Trophoblast cell (in vitro differentiated cells and primary cell): ENCODE data around the gene IL20RB. TPM values are rescaled to one million over a fixed set of nuclear protein-coding genes. Genes with fewer than 3 reads are reported as not detected.

Experiments used
- DNase-seq, 2 donors: peaks; one replicate each; pipeline ENCODE4 v3.0.0-alpha.2; 2016
- H2AFZ ChIP-seq: 2 replicates; pipeline ENCODE4 v1.6.1; 2013; ENCODE audit warnings: low read length, moderate library complexity, mild to moderate bottlenecking; ENCODE audit not compliant: insufficient read depth, poor library complexity
- H2AK5ac ChIP-seq: 2 replicates; pipeline ENCODE4 v1.6.1; 2013; ENCODE audit warnings: mild to moderate bottlenecking, low read length
- H2BK120ac ChIP-seq: 2 replicates; pipeline ENCODE4 v1.6.1; 2013; ENCODE audit warnings: low read length, mild to moderate bottlenecking, moderate library complexity; ENCODE audit not compliant: insufficient read depth, poor library complexity
- H2BK12ac ChIP-seq: 2 replicates; pipeline ENCODE4 v1.6.1; 2013; ENCODE audit warnings: mild to moderate bottlenecking, low read length, moderate library complexity
- H2BK5ac ChIP-seq: 2 replicates; pipeline ENCODE4 v1.6.1; 2013; ENCODE audit warnings: low read length, low read depth, moderate library complexity, mild to moderate bottlenecking; ENCODE audit not compliant: poor library complexity
- H3K14ac ChIP-seq: 2 replicates; pipeline ENCODE4 v1.6.1; 2013; ENCODE audit warnings: mild to moderate bottlenecking, low read length
- H3K18ac ChIP-seq: 2 replicates; pipeline ENCODE4 v1.6.1; 2013; ENCODE audit warnings: mild to moderate bottlenecking, low read length
- H3K23ac ChIP-seq: 2 replicates; pipeline ENCODE4 v1.6.1; 2013; ENCODE audit warnings: low read length
- H3K27ac ChIP-seq: 2 replicates; pipeline ENCODE4 v1.5.1; 2013; ENCODE audit warnings: low read depth, mild to moderate bottlenecking, inconsistent platforms, low read length, moderate library complexity
- H3K27me3 ChIP-seq: 2 replicates; pipeline ENCODE4 v1.6.1; 2013; ENCODE audit warnings: inconsistent platforms, mild to moderate bottlenecking, low read length, moderate library complexity; ENCODE audit not compliant: insufficient read depth
- H3K36me3 ChIP-seq, 2 experiments: 1 replicate in 1 of 2; 2 replicates in 1 of 2; pipeline ENCODE4 v1.6.1; 2013; ENCODE audit warnings: low read length in 2 of 2, mild to moderate bottlenecking in 2 of 2, moderate library complexity in 1 of 2; ENCODE audit not compliant: insufficient read depth in 2 of 2, control insufficient read depth in 1 of 2
- H3K4ac ChIP-seq: 2 replicates; pipeline ENCODE4 v1.6.1; 2013; ENCODE audit warnings: low read depth, mild to moderate bottlenecking, low read length, moderate library complexity
- H3K4me1 ChIP-seq, 2 experiments: 1 replicate in 1 of 2; 2 replicates in 1 of 2; pipeline ENCODE4 v1.6.1; 2013; ENCODE audit warnings: low read length in 2 of 2, mild to moderate bottlenecking in 2 of 2, moderate library complexity in 1 of 2; ENCODE audit not compliant: insufficient read depth in 2 of 2, control insufficient read depth in 1 of 2
- H3K4me2 ChIP-seq: 2 replicates; pipeline ENCODE4 v1.6.1; 2013; ENCODE audit warnings: inconsistent platforms, mild to moderate bottlenecking, low read length, moderate library complexity
- H3K4me3 ChIP-seq: 2 replicates; pipeline ENCODE4 v1.5.1; 2013; ENCODE audit warnings: mild to moderate bottlenecking, low read depth, low read length, inconsistent platforms
- H3K79me1 ChIP-seq: one replicate; pipeline ENCODE4 v1.6.1; 2013; ENCODE audit warnings: low read length
- H3K79me2 ChIP-seq: 2 replicates; pipeline ENCODE4 v1.6.1; 2013; ENCODE audit warnings: low read length, mild to moderate bottlenecking; ENCODE audit not compliant: control insufficient read depth, insufficient read depth, poor library complexity
- H3K9ac ChIP-seq: 2 replicates; pipeline ENCODE4 v1.6.1; 2013; ENCODE audit warnings: mild to moderate bottlenecking, low read length
- H3K9me3 ChIP-seq: 2 replicates; pipeline ENCODE4 v1.6.1; 2013; ENCODE audit warnings: low read depth, mild to moderate bottlenecking, control low read depth, inconsistent platforms, low read length; ENCODE audit not compliant: insufficient read depth
- H4K12ac ChIP-seq: 2 replicates; pipeline ENCODE4 v1.6.1; 2013; ENCODE audit warnings: low read depth, mild to moderate bottlenecking, low read length, moderate library complexity
- H4K8ac ChIP-seq: 2 replicates; pipeline ENCODE4 v1.6.1; 2013; ENCODE audit warnings: low read depth, mild to moderate bottlenecking, low read length, moderate library complexity
- H4K91ac ChIP-seq: one replicate; pipeline ENCODE4 v1.6.1; 2013; ENCODE audit warnings: low read depth, mild to moderate bottlenecking, low read length, moderate library complexity
- WGBS: extraction: QIAGEN DNeasy Blood & Tissue Kit; methylation state at CpG from one replicate; pipeline ENCODE4 v1.1.7; 2013; ENCODE audit warnings: missing lambda C conversion rate; ENCODE audit not compliant: insufficient read length, insufficient coverage; ENCODE audit errors: extremely low coverage; 5-methylcytosine and 5-hydroxymethylcytosine counted together
- polyA plus RNA-seq: library from polyadenylated mRNA; stranded (reverse); fragments of 200-250 nt; gene quantifications from 2 replicates; pipeline ENCODE4 v1.2.3, GENCODE V29; 2013

The IL20RB gene, protein sequence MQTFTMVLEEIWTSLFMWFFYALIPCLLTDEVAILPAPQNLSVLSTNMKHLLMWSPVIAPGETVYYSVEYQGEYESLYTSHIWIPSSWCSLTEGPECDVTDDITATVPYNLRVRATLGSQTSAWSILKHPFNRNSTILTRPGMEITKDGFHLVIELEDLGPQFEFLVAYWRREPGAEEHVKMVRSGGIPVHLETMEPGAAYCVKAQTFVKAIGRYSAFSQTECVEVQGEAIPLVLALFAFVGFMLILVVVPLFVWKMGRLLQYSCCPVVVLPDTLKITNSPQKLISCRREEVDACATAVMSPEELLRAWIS
- 2.5 and 2.8 TPM in 2 replicates for polyA plus RNA-seq

DNA sequence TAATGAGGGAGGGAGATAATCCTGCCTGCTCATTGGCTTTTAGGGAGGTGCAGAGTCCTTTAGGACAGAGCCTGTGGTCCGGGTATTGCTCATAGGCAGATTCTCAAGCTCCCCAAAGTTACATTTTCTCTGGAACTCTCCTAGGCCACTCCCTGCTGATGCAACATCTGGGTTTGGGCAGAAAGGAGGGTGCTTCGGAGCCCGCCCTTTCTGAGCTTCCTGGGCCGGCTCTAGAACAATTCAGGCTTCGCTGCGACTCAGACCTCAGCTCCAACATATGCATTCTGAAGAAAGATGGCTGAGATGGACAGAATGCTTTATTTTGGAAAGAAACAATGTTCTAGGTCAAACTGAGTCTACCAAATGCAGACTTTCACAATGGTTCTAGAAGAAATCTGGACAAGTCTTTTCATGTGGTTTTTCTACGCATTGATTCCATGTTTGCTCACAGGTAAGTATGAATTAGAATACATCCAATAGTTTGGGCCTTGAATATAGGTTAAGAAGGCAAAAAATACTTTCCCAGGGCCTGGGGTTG is at the start of gene IL20RB:
Gene IL20RB, plus strand, starts transcription at position 233 of the 538 bp plus-strand sequence. Its CDS starts 131 bp downstream, at position 364.
- H2BK120ac ChIP-seq, result no peak within 1 kb of the TSS
- H3K9ac ChIP-seq, result no peak within 1 kb of the TSS
- no peaks in the 10 kb centered on the region for H3K79me1 ChIP-seq
- H4K8ac ChIP-seq, result no peak within 1 kb of the TSS
- H2AK5ac ChIP-seq, result no peak within 1 kb of the TSS
- no peak for DNase-seq
- H2BK5ac ChIP-seq, result no peak within 1 kb of the TSS
- no peaks in the 10 kb centered on the region for H3K36me3 ChIP-seq
- no peaks in the 10 kb centered on the region for H3K9me3 ChIP-seq
- H3K4me3 ChIP-seq, result no peak within 1 kb of the TSS
- H3K4me1 ChIP-seq, result peaks cover 7 to 17% of the 10 kb centered on the region in 2 experiments
- no peak within 1 kb of the TSS for H3K4me2 ChIP-seq
- WGBS, result no CpG with 5 or more reads among the region's 7 CpGs
- H3K4ac ChIP-seq, result no peak within 1 kb of the TSS
- no peak within 1 kb of the TSS for H2BK12ac ChIP-seq
- no peaks in the 10 kb centered on the region for H3K79me2 ChIP-seq
- H4K12ac ChIP-seq, result no peak within 1 kb of the TSS
- H3K14ac ChIP-seq, result no peak within 1 kb of the TSS
- H4K91ac ChIP-seq, result no peak within 1 kb of the TSS
- no peak within 1 kb of the TSS for H3K18ac ChIP-seq
- no peaks in the 10 kb centered on the region for H3K27me3 ChIP-seq
- H2AFZ ChIP-seq, result no peak within 1 kb of the TSS
- no peak within 1 kb of the TSS for H3K23ac ChIP-seq
- no peak within 1 kb of the TSS for H3K27ac ChIP-seq

DNA sequence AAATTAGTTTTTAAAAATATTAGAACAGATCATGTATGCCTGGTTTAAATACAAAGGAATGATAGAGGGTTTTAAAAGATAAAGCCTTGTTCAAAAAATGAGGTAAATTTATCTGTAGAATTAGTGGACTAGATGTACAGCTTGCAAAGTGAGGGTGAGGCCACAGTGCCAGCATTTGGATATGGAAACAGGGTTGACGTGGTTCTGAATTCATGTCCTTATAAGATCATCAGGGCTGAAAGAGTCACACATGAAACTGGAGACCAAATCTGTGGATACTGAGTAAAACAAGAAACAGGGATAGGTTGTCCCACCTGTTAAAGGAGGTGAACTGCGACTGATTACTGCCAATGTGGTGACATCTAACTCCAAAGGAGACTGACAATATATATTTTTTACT is 49.5 kb upstream of the IL20RB start:
- Histone ChIP-seq H4K8ac (no peak overlapping the region), H2BK12ac (no peak overlapping the region), H3K27me3 (no peaks in the 10 kb centered on the region), H3K4me1 (peaks cover 2 to 8% of the 10 kb centered on the region in 2 experiments), H2BK5ac (no peak overlapping the region), H3K23ac (no peak overlapping the region), H3K18ac (no peak overlapping the region), H3K14ac (no peak overlapping the region), H4K12ac (no peak overlapping the region), H2AFZ (no peak overlapping the region), H4K91ac (no peak overlapping the region), H3K9me3 (no peaks in the 10 kb centered on the region), H3K79me1 (peaks cover 1% of the 10 kb centered on the region), H3K4me2 (no peak overlapping the region), H3K79me2 (peaks cover 6% of the 10 kb centered on the region), H3K9ac (no peak overlapping the region), H3K27ac (no peak overlapping the region), H3K4me3 (no peak overlapping the region), H3K36me3 (peaks cover 0 to 2% of the 10 kb centered on the region in 2 experiments), H3K4ac (no peak overlapping the region), H2AK5ac (no peak overlapping the region), H2BK120ac (no peak overlapping the region)
- no CpG with 5 or more reads among the region's 2 CpGs for WGBS
- no peak for DNase-seq

DNA sequence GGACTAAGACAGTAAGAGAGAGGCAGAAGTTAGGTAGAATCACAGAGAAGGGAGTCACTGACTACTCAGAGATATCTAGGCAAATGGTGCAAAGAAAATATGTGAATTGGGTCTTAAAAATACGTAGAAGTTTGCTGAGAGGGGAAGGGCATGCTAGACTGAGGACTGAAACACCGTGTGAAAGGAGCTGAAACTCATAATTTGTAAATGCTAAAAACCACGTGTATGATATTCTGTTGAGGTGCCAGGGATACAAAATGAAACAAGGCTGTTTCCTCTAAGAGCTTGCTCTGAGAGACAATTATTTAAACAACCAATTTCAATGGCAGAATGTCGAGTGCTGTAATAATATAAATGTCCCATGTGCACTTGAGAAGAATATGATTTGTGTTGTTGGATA is 48.6 kb upstream of the IL20RB start:
- H4K12ac ChIP-seq, result no peak overlapping the region

DNA sequence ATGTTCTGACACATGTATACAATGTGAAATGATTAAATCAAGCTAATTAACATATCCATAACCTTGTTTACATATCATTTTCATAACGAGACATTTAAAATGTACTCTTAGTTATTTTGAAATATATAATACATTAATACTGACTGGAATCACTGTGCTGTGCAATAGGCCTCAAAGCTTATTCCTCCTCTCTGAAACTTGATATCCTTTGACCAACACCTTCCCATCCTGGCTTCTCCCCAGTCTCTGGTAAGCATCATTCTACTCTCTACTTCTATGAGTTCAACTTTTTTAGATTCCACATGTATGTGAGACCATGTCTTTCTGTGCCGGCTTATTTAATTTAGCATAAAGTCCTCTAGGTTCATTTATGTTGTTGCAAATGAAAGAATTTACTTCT is 47.1 kb upstream of the IL20RB start:
- no peak for DNase-seq
- no peak overlapping the region for H3K9ac ChIP-seq
- no peak overlapping the region for H2BK5ac ChIP-seq
- H4K12ac ChIP-seq, result no peak overlapping the region
- no peak overlapping the region for H2BK12ac ChIP-seq
- no peak overlapping the region for H3K23ac ChIP-seq
- no peak overlapping the region for H3K27ac ChIP-seq
- no CpG with 5 or more reads among the region's 2 CpGs for WGBS
- H2AK5ac ChIP-seq, result no peak overlapping the region
- no peak overlapping the region for H3K4ac ChIP-seq
- H2BK120ac ChIP-seq, result no peak overlapping the region
- peaks cover 0 to 2% of the 10 kb centered on the region in 2 experiments for H3K36me3 ChIP-seq
- H3K27me3 ChIP-seq, result no peaks in the 10 kb centered on the region
- peaks cover 6 to 15% of the 10 kb centered on the region in 2 experiments for H3K4me1 ChIP-seq
- H4K91ac ChIP-seq, result no peak overlapping the region
- no peak overlapping the region for H2AFZ ChIP-seq
- no peak overlapping the region for H3K14ac ChIP-seq
- no peak overlapping the region for H4K8ac ChIP-seq
- peaks cover 7% of the 10 kb centered on the region for H3K79me2 ChIP-seq
- no peak overlapping the region for H3K18ac ChIP-seq
- no peak overlapping the region for H3K4me3 ChIP-seq
- H3K4me2 ChIP-seq, result no peak overlapping the region
- H3K79me1 ChIP-seq, result peaks cover 2% of the 10 kb centered on the region
- no peaks in the 10 kb centered on the region for H3K9me3 ChIP-seq

More for the DNA sequence above, 48.6 kb upstream of the IL20RB start:
- no peak overlapping the region for H4K8ac ChIP-seq
- no peak overlapping the region for H4K91ac ChIP-seq
- H3K36me3 ChIP-seq, result peaks cover 0 to 2% of the 10 kb centered on the region in 2 experiments
- DNase-seq, result no peak
- no peak overlapping the region for H3K14ac ChIP-seq
- H3K27ac ChIP-seq, result no peak overlapping the region
- H3K27me3 ChIP-seq, result no peaks in the 10 kb centered on the region
- H2BK5ac ChIP-seq, result no peak overlapping the region
- H3K9me3 ChIP-seq, result no peaks in the 10 kb centered on the region
- WGBS, result no CpG with 5 or more reads among the region's 4 CpGs
- H2BK12ac ChIP-seq, result no peak overlapping the region
- no peak overlapping the region for H3K23ac ChIP-seq
- H3K9ac ChIP-seq, result no peak overlapping the region
- H2BK120ac ChIP-seq, result no peak overlapping the region
- H2AK5ac ChIP-seq, result no peak overlapping the region
- no peak overlapping the region for H3K4ac ChIP-seq
- peaks cover 2 to 11% of the 10 kb centered on the region in 2 experiments for H3K4me1 ChIP-seq
- no peak overlapping the region for H3K18ac ChIP-seq
- no peak overlapping the region for H3K4me3 ChIP-seq
- H2AFZ ChIP-seq, result no peak overlapping the region
- peaks cover 2% of the 10 kb centered on the region for H3K79me1 ChIP-seq
- H3K79me2 ChIP-seq, result peaks cover 6% of the 10 kb centered on the region
- no peak overlapping the region for H3K4me2 ChIP-seq
